MM.1S (cell line): Measurements from ENCODE around the gene FMN1.

Experiments
- DNase-seq: peaks from one replicate; pipeline ENCODE4 v3.0.0-alpha.2; 2015
- H2AFZ ChIP-seq: fragments of 300-600 bp; sonication (generic); 2 replicates; pipeline ENCODE4 v1.6.0; 2016; ENCODE audit warnings: antibody characterized with exemption, low read length
- H3F3A ChIP-seq: fragments of 300-600 bp; sonication (generic); 2 replicates; pipeline ENCODE4 v1.6.1; 2016; ENCODE audit warnings: mild to moderate bottlenecking, antibody characterized with exemption, low read length, moderate library complexity, mixed read lengths; ENCODE audit not compliant: insufficient read depth
- H3K27ac ChIP-seq: fragments of 300-600 bp; sonication (generic); 2 replicates; pipeline ENCODE4 v1.5.1; 2016; ENCODE audit warnings: mild to moderate bottlenecking, low read length
- H3K27me3 ChIP-seq: fragments of 300-600 bp; sonication (generic); replicated peaks from 2 replicates; pipeline ENCODE4 v1.6.0; 2016; ENCODE audit warnings: low read length; ENCODE audit not compliant: insufficient read depth
- H3K36me3 ChIP-seq: fragments of 300-600 bp; sonication (generic); replicated peaks from 2 replicates; pipeline ENCODE4 v1.6.1; 2016; ENCODE audit warnings: mild to moderate bottlenecking, low read length, mixed read lengths; ENCODE audit not compliant: insufficient read depth
- H3K4me1 ChIP-seq: fragments of 300-600 bp; sonication (generic); 2 replicates; pipeline ENCODE4 v1.6.1; 2016; ENCODE audit warnings: low read length, mixed read lengths
- H3K4me2 ChIP-seq: fragments of 300-600 bp; sonication (generic); 2 replicates; pipeline ENCODE4 v1.6.0; 2016; ENCODE audit warnings: low read depth, low read length
- H3K4me3 ChIP-seq: fragments of 300-600 bp; sonication (generic); 2 replicates; pipeline ENCODE4 v1.5.1; 2016; ENCODE audit warnings: low read length, mixed read lengths
- H3K79me2 ChIP-seq: fragments of 300-600 bp; sonication (generic); 2 replicates; pipeline ENCODE4 v1.6.1; 2016; ENCODE audit warnings: mixed run types, low read length, mixed read lengths
- H3K9ac ChIP-seq: fragments of 300-600 bp; sonication (generic); 2 replicates; pipeline ENCODE4 v1.6.1; 2016; ENCODE audit warnings: low read length, mixed read lengths
- H3K9me2 ChIP-seq: fragments of 300-600 bp; sonication (generic); replicated peaks from 2 replicates; pipeline ENCODE4 v1.6.1; 2016; ENCODE audit warnings: mild to moderate bottlenecking, low read length, mixed read lengths; ENCODE audit not compliant: insufficient read depth
- H3K9me3 ChIP-seq: fragments of 300-600 bp; sonication (generic); replicated peaks from 2 replicates; pipeline ENCODE4 v1.6.1; 2016; ENCODE audit warnings: mild to moderate bottlenecking, low read length, mixed read lengths; ENCODE audit not compliant: insufficient read depth
- H4K20me1 ChIP-seq: fragments of 300-600 bp; sonication (generic); 2 replicates; pipeline ENCODE4 v1.6.1; 2016; ENCODE audit warnings: mild to moderate bottlenecking, low read length, moderate library complexity, mixed read lengths; ENCODE audit not compliant: insufficient read depth
- EZH2 ChIP-seq: fragments of 300-600 bp; sonication (generic); optimal IDR thresholded peaks from 2 replicates; pipeline ENCODE3; 2017; ENCODE audit warnings: low read depth, mild to moderate bottlenecking, antibody characterized with exemption, low read length, mixed read lengths
- EZH2phosphoT487 ChIP-seq: fragments of 300-600 bp; sonication (generic); IDR thresholded peaks from 2 replicates; pipeline ENCODE4 v1.6.1; 2018; ENCODE audit warnings: antibody characterized with exemption, low read length
- TF ChIP-seq, protein P1 (sequence below): fragments of 300-600 bp; sonication (generic); IDR thresholded peaks from 2 replicates; pipeline ENCODE4 v1.5.1; 2016; ENCODE audit warnings: antibody characterized with exemption, low read length, mixed read lengths

The FMN1 gene

GRCh38 chr15:33047077-33047476 lies 147.4 kb downstream of the FMN1 start:
- H4K20me1 ChIP-seq: no peaks in the 10 kb centered on the region
- DNase-seq: no peak
- TF ChIP-seq EZH2phosphoT487 (no peak), EZH2 (no peak)
- TF ChIP-seq, protein P1, sequence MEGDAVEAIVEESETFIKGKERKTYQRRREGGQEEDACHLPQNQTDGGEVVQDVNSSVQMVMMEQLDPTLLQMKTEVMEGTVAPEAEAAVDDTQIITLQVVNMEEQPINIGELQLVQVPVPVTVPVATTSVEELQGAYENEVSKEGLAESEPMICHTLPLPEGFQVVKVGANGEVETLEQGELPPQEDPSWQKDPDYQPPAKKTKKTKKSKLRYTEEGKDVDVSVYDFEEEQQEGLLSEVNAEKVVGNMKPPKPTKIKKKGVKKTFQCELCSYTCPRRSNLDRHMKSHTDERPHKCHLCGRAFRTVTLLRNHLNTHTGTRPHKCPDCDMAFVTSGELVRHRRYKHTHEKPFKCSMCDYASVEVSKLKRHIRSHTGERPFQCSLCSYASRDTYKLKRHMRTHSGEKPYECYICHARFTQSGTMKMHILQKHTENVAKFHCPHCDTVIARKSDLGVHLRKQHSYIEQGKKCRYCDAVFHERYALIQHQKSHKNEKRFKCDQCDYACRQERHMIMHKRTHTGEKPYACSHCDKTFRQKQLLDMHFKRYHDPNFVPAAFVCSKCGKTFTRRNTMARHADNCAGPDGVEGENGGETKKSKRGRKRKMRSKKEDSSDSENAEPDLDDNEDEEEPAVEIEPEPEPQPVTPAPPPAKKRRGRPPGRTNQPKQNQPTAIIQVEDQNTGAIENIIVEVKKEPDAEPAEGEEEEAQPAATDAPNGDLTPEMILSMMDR: no peak

DNA sequence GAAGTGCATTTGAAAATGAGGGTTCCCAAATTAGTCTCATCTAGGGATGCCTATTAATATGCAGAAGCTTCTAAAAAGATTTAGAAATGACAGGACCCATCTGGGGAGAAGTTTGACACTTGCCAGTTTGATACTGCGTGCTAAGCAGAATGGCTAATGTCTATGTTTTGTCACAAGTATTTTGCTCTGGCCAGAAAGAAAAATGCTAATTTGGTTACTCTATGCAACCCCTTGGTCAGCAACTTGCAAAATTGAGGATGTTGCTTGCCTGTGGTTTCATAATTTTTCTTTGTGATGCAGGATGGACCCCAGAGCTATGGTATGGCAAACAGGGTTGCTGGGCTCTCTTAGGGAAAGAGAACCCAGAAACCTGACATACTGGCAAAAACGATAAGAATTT lies 148.2 kb downstream of the FMN1 start:
- Histone ChIP-seq H3K79me2 (no peaks in the 10 kb centered on the region), H3K9me2 (no peaks in the 10 kb centered on the region), H3K27me3 (no peaks in the 10 kb centered on the region), H3K27ac (no peak overlapping the region), H3K4me2 (no peak overlapping the region), H3K9me3 (no peaks in the 10 kb centered on the region), H3K4me3 (no peak overlapping the region), H4K20me1 (no peaks in the 10 kb centered on the region), H3K4me1 (no peaks in the 10 kb centered on the region), H3K9ac (no peak overlapping the region), H2AFZ (no peak overlapping the region), H3K36me3 (no peaks in the 10 kb centered on the region), H3F3A (no peaks in the 10 kb centered on the region)
- no peak for DNase-seq
- TF ChIP-seq EZH2: no peak
- TF ChIP-seq, protein P1: no peak
- no peak for TF ChIP-seq EZH2phosphoT487

More at GRCh38 chr15:33047077-33047476, 147.4 kb downstream of the FMN1 start:
- Histone ChIP-seq H3K4me2 (no peak overlapping the region), H3K27ac (no peak overlapping the region), H3K9ac (no peak overlapping the region), H2AFZ (no peak overlapping the region), H3K27me3 (no peaks in the 10 kb centered on the region), H3K9me3 (no peaks in the 10 kb centered on the region), H3K4me3 (no peak overlapping the region), H3K4me1 (no peaks in the 10 kb centered on the region), H3K9me2 (no peaks in the 10 kb centered on the region), H3K79me2 (no peaks in the 10 kb centered on the region), H3K36me3 (no peaks in the 10 kb centered on the region), H3F3A (no peaks in the 10 kb centered on the region)

GRCh38 chr15:33045066-33045810 lies 149.3 kb downstream of the FMN1 start:
- H3K9me3 ChIP-seq: no peaks in the 10 kb centered on the region
- H3K4me3 ChIP-seq: no peak overlapping the region
- no peak overlapping the region for H3K9ac ChIP-seq
- H3K4me1 ChIP-seq: no peaks in the 10 kb centered on the region
- no peaks in the 10 kb centered on the region for H3K9me2 ChIP-seq
- no peaks in the 10 kb centered on the region for H3K36me3 ChIP-seq
- no peaks in the 10 kb centered on the region for H4K20me1 ChIP-seq
- H3F3A ChIP-seq: no peaks in the 10 kb centered on the region
- no peaks in the 10 kb centered on the region for H3K79me2 ChIP-seq
- H2AFZ ChIP-seq: no peak overlapping the region
- H3K27ac ChIP-seq: no peak overlapping the region
- no peak overlapping the region for H3K4me2 ChIP-seq
- no peaks in the 10 kb centered on the region for H3K27me3 ChIP-seq
- no peak for DNase-seq
- TF ChIP-seq, protein P1: no peak
- TF ChIP-seq EZH2phosphoT487: no peak
- no peak for TF ChIP-seq EZH2
